HEK293T (cell line): ENCODE results near the gene STK24.
A peak's percentile ranks its signal among the peaks of the same experiment; 100 is the strongest.

Source experiments
- CTCF ChIA-PET: fragments of 350-600 bp; formaldehyde crosslinking; extraction: SDS; loops from one replicate; lab custom pipeline; 2021; ENCODE audit warnings: antibody characterized with exemption, inconsistent platforms; lab: Yijun Ruan, JAX
- POLR2A ChIA-PET: fragments of 350-600 bp; formaldehyde crosslinking; extraction: SDS; loops from one replicate; lab custom pipeline; 2020; ENCODE audit warnings: antibody characterized with exemption, inconsistent platforms; lab: Yijun Ruan, JAX
- DNase-seq: peaks from one replicate; pipeline ENCODE4 v3.0.0; 2012; ENCODE audit warnings: mixed read lengths; ENCODE audit errors: extremely low spot score
- ARNT ChIP-seq: fragments of 450-650 bp; IDR thresholded peaks from 2 replicates; pipeline ENCODE4 v1.6.1; 2017; ENCODE audit warnings: mild to moderate bottlenecking
- BHLHE40 ChIP-seq: fragments of 450-650 bp; IDR thresholded peaks from 2 replicates; pipeline ENCODE4 v1.6.1; 2016; ENCODE audit warnings: mild to moderate bottlenecking, moderate library complexity, borderline replicate concordance
- CTBP1 ChIP-seq: fragments of 450-650 bp; IDR thresholded peaks from 2 replicates; pipeline ENCODE4 v1.6.1; 2016; ENCODE audit warnings: borderline replicate concordance
- ELF4 ChIP-seq: fragments of 450-650 bp; IDR thresholded peaks from 2 replicates; pipeline ENCODE4 v1.6.1; 2017; ENCODE audit warnings: antibody characterized with exemption
- FOXA1 ChIP-seq: fragments of 450-650 bp; IDR thresholded peaks from 2 replicates; pipeline ENCODE4 v1.6.1; 2016; ENCODE audit warnings: mild to moderate bottlenecking
- FOXK2 ChIP-seq: fragments of 450-650 bp; IDR thresholded peaks from 2 replicates; pipeline ENCODE4 v1.6.1; 2016; ENCODE audit warnings: mild to moderate bottlenecking
- FOXM1 ChIP-seq: fragments of 450-650 bp; IDR thresholded peaks from 2 replicates; pipeline ENCODE4 v1.6.1; 2017; ENCODE audit warnings: mild to moderate bottlenecking, borderline replicate concordance
- HDGF ChIP-seq: fragments of 450-650 bp; IDR thresholded peaks from 2 replicates; pipeline ENCODE4 v1.6.1; 2017; ENCODE audit warnings: antibody characterized with exemption, borderline replicate concordance
- L3MBTL2 ChIP-seq: fragments of 450-650 bp; conservative IDR thresholded peaks from 2 replicates; pipeline ENCODE4 v1.6.1; 2016; ENCODE audit warnings: mild to moderate bottlenecking
- LEF1 ChIP-seq: fragments of 450-650 bp; IDR thresholded peaks from 2 replicates; pipeline ENCODE4 v1.6.1; 2017; ENCODE audit warnings: mild to moderate bottlenecking, borderline replicate concordance
- NFRKB ChIP-seq: fragments of 450-650 bp; IDR thresholded peaks from 2 replicates; pipeline ENCODE4 v1.6.1; 2016; ENCODE audit warnings: mild to moderate bottlenecking, moderate library complexity
- SP1 ChIP-seq: fragments of 450-650 bp; IDR thresholded peaks from 2 replicates; pipeline ENCODE4 v1.6.1; 2017
- SUZ12 ChIP-seq: fragments of 450-650 bp; IDR thresholded peaks from 2 replicates; pipeline ENCODE4 v1.6.1; 2016; ENCODE audit warnings: mild to moderate bottlenecking
- TARDBP ChIP-seq: fragments of 450-650 bp; IDR thresholded peaks from 2 replicates; pipeline ENCODE4 v1.6.1; 2016
- ZNF384 ChIP-seq: fragments of 450-650 bp; IDR thresholded peaks from 2 replicates; pipeline ENCODE4 v1.6.1; 2016
- TF ChIP-seq, protein P1 (sequence below): fragments of 450-650 bp; IDR thresholded peaks from 2 replicates; pipeline ENCODE4 v1.6.1; 2016

The STK24 gene

DNA sequence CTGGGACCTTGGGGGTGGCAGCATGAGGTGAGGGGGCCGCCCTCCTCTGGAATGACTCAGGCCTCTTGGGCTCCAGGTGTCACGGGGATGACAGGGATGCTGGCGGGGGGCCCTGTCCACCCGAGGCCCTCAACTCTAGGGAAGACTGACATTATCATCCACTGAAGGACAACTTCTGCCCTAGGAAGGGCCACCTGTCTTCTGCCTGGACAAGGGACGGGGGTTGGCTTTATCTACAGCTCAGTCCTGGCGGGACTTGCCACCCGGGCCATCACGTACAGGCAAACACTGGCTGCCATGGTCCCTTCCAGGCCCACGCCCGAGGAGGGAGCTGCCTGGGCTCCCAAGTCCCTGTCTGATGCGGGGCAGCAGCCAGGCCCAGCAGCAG is 130.7 kb downstream of the STK24 start:
- no peak for TF ChIP-seq BHLHE40
- TF ChIP-seq NFRKB: no peak
- TF ChIP-seq ARNT: no peak
- TF ChIP-seq SUZ12: no peak
- TF ChIP-seq CTBP1: no peak
- no peak for TF ChIP-seq FOXK2
- no peak for TF ChIP-seq ZNF384
- no peak for TF ChIP-seq L3MBTL2
- no peak for TF ChIP-seq FOXM1
- no peak for TF ChIP-seq SP1
- TF ChIP-seq, protein P1, sequence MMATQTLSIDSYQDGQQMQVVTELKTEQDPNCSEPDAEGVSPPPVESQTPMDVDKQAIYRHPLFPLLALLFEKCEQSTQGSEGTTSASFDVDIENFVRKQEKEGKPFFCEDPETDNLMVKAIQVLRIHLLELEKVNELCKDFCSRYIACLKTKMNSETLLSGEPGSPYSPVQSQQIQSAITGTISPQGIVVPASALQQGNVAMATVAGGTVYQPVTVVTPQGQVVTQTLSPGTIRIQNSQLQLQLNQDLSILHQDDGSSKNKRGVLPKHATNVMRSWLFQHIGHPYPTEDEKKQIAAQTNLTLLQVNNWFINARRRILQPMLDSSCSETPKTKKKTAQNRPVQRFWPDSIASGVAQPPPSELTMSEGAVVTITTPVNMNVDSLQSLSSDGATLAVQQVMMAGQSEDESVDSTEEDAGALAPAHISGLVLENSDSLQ: no peak
- TF ChIP-seq LEF1: no peak
- TF ChIP-seq FOXA1: no peak
- TF ChIP-seq TARDBP: no peak
- POLR2A ChIA-PET: no interaction called here
- DNase-seq: no peak
- CTCF ChIA-PET: interaction anchor here (1.6 kb wide), 1 partner anchor 227 kb away, joined by 4 read pairs; no protein-coding TSS in a partner anchor

DNA sequence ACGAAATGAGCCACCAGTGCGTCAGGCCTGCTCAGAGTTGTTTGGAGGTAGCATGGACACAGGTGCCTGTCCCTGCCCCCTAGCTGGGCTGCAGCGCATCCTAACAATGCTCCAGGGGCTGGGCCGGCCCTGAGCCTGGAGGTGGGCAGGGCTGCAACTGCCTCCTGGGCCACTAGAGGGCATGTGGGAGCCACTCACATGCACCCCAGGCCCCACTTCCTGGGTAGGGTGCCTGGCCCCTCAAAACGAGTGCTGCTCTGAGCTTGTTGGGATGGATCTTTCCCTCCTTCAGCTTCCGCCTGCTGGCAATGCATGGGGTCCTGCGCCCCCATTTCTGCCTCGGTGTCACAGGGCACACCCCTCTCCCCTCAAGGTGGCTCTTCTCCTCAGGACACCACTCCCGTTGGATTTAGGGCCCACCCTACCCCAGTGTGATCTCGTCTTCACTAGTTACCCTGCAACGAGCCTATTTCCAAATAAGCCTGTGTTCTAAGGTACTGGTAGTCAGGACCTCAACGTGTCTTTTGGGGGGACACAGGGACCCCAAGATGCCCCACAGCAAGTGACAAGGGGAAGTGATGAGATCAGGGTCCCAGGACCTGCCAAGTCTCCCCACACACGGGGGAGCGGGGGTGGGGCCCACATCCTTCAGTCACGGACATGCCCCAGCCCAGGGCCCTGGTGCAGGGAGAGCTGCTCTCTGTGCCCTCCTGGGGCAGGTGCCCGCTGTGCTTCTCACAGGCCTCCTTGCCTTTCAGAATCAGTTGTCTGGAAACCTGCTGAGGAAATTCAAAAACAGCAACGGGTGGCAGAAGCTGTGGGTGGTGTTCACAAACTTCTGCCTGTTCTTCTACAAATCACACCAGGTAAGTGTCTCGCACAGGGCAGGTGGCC is 131.3 kb downstream of the STK24 start:
- TF ChIP-seq CTBP1 (no peak), ELF4 (peak; percentile 45; the same call in 1 of the 2 replicates)
- POLR2A ChIA-PET: no interaction called here

DNA sequence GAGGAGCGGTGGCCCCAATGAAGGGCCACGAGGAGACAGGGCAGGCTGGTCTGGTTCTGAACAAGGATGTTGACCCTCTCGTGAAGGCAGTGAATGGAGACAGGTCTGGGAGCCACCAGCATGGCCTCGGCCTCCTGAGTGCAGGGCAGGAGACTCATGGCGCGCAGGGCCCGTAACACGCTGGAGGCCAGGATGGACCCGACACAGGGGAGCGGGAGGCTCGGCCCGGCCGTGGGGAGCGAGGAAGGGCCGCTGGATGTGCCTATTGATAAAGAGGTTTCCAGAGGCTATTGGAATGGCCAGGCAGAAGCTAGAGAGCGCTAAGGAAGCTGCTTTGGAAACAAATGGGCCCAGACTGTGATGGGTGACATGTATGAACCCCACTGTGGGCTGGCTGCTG is 132.5 kb downstream of the STK24 start:
- TF ChIP-seq LEF1 (no peak), ZNF384 (no peak), HDGF (no peak)
- ChIA-PET POLR2A (no interaction called here), CTCF (interaction anchor here (0.7 to 1.5 kb wide), 2 partner anchors 23 to 411 kb away, joined by 3 read pairs; no protein-coding TSS in a partner anchor)

More for the DNA sequence above, 131.3 kb downstream of the STK24 start:
- peak; percentile 73 for DNase-seq
- CTCF ChIA-PET: interaction anchor here (0.5 to 1.6 kb wide), 6 partner anchors 96 to 590 kb away, joined by 3 to 4 read pairs (median 4); no protein-coding TSS in a partner anchor

DNA sequence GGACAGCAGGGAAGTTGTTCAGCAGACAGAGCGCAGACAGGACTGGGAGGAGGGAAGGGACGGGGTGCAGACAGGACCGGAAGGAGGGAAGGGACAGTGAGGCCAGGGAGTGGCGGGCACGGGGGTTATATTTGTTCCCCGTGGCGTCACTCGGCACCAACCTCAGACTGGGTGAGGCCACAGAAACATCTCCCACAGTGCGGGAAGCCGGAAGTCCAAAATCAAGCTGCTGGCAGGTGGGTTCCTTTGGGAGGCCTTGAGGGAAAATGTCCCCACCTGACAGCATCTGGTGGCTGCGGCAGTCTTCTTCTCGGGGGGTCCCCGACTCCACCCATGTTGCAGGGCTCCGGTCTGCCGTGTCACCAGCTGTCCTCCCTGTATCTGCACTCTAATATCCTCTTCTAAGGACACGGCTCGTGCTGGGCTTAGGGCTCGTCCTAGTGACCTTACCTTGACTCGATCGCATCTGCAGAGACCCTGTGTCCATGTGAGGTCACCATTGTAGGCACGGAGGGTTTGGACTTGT is 133.0 kb downstream of the STK24 start:
- CTCF ChIA-PET: no interaction called here
- no peak for DNase-seq
- TF ChIP-seq TARDBP (no peak), ARNT (no peak), FOXA1 (no peak), SUZ12 (no peak), FOXK2 (no peak), FOXM1 (no peak), NFRKB (no peak), BHLHE40 (no peak), L3MBTL2 (no peak), ELF4 (no peak), SP1 (no peak), HDGF (no peak)
- POLR2A ChIA-PET: no interaction called here

More for the DNA sequence above, 132.5 kb downstream of the STK24 start:
- DNase-seq: no peak

DNA sequence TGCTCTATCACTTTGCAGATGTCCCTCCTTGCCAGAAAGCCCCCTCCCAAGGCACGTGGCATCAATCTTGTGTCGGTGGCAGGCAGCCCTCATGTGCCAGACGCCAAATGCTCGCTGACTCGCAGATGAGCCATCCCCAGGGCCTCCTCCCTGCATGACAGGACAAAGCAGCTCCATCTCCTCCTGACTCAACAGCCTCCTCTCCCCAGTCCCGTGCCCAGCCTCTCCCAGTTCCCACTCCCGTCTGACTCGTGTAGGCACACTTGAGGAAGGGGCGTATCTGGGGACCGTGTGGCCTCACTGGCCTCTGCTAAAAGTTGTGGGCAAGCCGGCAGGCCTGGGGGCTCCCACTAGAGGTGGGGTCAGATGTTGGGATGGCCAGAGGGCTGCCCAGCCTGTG is 133.6 kb downstream of the STK24 start:
- TF ChIP-seq TARDBP (no peak), FOXA1 (no peak), SUZ12 (no peak), ZNF384 (no peak), NFRKB (no peak), ELF4 (no peak), ARNT (no peak), FOXM1 (no peak), LEF1 (no peak), FOXK2 (no peak), CTBP1 (no peak), BHLHE40 (no peak), SP1 (no peak), L3MBTL2 (no peak)
- TF ChIP-seq, protein P1: no peak
- DNase-seq: no peak
- ChIA-PET CTCF (no interaction called here), POLR2A (no interaction called here)

DNA sequence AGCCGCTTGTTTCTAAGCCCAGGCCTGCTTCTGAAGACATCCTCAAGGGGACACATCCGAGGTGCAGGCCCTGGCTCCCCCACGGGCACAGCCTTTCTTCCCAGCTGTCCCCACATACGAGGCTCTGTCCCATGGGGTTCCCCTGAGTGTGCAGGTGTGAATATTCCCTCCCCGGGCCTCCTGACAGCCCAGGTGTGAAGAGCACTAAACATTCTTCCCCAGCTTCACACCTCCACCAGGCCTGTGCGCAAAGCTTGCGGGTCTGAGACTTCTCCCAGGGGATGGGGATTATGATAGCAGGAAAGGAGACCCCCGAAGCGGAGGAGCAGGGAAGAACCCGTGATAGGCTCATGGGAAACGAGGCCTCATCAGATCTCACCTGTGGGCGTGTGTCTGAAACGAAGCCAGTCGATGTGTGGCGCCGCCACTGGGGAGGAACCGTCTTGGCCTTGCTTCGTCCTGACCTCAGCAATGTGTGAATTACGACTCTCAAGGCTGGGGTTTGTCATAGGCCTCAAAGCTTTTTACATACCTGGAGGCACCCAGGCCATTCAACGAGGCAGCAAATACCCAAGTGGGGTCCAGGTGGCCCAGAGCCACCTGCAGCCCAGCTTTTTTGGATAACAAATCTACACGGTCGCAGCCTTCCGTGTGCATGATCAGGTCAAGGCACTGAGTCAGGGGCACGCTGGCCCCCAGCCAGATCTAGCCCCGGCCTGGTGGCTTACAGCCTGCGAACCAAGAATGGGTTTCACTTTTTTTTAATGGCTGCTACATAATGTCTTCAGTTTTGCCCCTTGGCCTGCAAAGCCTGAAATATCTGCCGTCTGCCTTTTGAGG is 134.3 kb downstream of the STK24 start:
- ChIA-PET CTCF (no interaction called here), POLR2A (no interaction called here)
- TF ChIP-seq NFRKB (no peak), LEF1 (no peak), CTBP1 (no peak), ZNF384 (no peak), TARDBP (no peak), BHLHE40 (no peak), ELF4 (no peak), L3MBTL2 (no peak), FOXA1 (no peak), ARNT (no peak), FOXK2 (no peak), HDGF (no peak), SUZ12 (no peak), FOXM1 (no peak), SP1 (no peak)
- TF ChIP-seq, protein P1: no peak
- DNase-seq: no peak
